ENCODE measurements around the gene ZFP42.

- TF ChIP-seq CTCF (IDR thresholded peaks at IDR 0.05; ENCODE audit: insufficient read depth, low read length) (no peak), GABPA (IDR thresholded peaks at IDR 0.05; ENCODE audit: low read depth) (no peak)
Measured at GRCh38 chr4:188002323-188002722, 6.8 kb downstream of the ZFP42 start.
